ENCODE measurements around the gene TRABD.
"Not testable (repeated sequence)": the region's sequence is repeated elsewhere in the genome, so short reads cannot be mapped to it uniquely, and the experiment has no call there.

TRABD gene

DNA sequence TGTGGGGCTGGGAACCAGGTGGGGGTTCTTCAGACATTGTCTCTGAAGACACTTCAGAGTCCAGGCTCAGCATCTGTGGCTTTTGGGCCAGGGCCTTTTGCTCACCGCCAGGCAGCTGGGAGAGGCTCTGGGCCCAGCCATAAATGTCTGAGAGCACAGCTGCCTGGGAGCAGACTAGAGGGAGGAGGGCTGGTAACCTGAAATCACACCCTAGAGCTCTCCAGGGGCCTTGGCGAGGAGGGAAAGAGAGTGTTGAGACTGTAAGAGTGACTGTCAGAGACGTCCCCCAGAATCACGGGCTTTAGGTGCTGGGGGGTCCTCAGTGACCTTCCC lies 4.1 kb downstream of the TRABD start:
- DNase-seq, result no peak

- DNase-seq, result peak; percentile 73 to 80
These were observed 4.6 kb downstream of the TRABD start for GRCh38 chr22:50190182-50190940.

- peak; percentile 69 to 72 for DNase-seq
These were observed 5.4 kb downstream of the TRABD start for GRCh38 chr22:50190941-50191741.

- DNase-seq, result no peak
These were observed 6.9 kb downstream of the TRABD start for GRCh38 chr22:50192436-50193204.

GRCh38 chr22:50193621-50194020 lies 7.9 kb downstream of the TRABD start:
- no peak for DNase-seq

- no peak for DNase-seq
These were observed 8.5 kb downstream of the TRABD start for GRCh38 chr22:50194037-50194805.

DNA sequence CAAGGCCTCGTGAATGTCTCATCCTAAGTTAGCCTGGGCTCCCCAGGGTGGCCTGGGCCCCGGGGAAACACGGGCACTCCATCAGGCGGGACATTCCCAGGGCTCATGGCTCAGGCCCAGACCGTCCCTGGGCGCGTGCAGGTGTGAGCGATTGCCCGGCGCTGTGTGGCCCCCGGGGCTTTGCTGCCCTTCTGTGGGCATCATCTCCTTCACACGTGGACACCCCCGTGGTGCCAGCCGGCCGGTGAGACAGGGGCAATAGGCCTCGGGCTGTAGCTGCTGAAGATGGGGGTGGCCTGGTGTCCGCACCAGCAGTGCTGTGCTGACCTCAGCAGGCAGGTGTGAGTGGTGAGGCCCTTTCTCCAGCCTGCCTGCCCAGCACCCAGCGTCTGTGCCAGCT lies 10.5 kb downstream of the TRABD start:
- DNase-seq, result no peak

DNA sequence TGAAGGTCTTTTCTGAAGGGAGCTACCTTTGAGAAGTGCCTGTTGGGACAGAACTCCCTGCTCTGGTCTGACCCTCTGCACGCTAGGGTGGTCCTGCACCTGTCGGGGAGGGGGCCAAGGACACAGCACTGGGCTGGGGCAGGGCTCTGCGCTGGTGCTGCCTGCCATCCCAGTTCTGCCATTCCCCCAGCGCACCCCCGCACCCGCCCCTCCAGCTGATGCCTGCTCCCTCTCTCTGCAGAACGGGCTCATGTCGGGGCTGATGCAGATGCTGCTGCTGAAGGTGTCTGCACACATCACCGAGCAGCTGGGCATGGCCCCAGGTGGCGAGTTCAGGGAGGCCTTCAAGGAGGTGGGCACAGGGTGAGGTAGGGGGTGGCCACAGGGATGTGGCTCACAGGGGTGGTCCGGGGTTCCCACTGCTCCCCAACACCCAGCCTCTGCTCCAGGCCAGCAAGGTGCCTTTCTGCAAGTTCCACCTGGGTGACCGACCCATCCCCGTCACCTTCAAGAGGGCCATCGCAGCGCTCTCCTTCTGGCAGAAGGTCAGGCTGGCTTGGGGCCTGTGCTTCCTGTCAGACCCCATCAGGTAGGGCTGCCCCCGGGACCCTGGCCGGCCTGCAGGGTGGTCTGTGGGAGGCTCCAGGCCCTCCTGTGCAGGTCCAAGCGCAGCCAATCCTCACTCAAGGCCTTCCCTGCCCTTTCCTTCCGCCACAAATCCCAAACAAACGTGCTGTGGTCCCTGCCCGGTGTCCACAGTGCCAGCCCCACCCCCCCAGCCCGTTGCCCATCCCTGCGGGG lies 11.5 kb downstream of the TRABD start:
- DNase-seq, result no peak

- DNase-seq, result no peak
These were observed 12.3 kb downstream of the TRABD start for GRCh38 chr22:50197856-50198623.

- no peak for DNase-seq
These were observed 12.9 kb downstream of the TRABD start for GRCh38 chr22:50198624-50199017.

- DNase-seq, result no peak
These were observed 13.6 kb downstream of the TRABD start for GRCh38 chr22:50199251-50199721.

- DNase-seq, result no peak
These were observed 14.2 kb downstream of the TRABD start for GRCh38 chr22:50199829-50200460.

DNA sequence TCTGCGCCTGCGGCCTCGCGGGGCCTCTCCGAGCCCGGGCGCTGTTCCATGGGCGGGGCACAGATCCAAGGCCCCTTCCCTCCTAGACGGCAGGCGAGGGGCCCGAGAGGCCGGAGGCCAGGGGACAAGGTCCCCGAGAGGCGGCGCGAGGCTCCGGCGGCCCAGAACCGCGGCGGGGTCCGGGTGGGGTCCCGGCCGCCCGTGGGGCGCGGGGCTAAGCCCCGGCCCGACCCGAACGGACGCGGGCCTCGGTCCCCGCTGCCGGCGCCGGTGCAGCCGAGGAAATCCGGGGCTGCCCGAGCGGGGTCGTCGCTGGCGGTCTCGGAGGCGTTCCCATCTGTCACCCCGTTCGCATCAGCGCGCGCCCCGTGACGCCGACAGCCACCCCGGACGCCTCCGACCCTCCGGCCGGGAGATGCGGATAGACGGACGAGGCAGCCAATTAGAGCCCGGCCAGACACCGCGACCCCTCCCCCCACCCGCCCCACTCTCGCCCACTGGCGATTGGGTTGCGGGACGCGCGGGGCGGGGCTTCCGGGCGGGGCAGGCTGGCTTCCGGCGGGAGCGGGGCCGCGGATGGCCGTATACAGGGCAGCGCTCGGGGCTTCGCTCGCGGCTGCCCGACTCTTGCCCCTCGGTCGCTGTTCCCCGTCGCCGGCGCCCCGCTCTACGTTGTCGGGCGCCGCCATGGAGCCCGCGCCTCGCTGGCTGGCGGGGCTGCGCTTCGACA lies 14.9 kb downstream of the TRABD start, which contains the start of gene SELENOO:
TSS of gene SELENOO (plus strand) at position 551 of the 730 bp plus-strand sequence. CDS start at position 577, 26 bp downstream.
- peak; percentile 94 to 95 for DNase-seq

- DNase-seq, result peak in 1 of 2 donors; percentile 25
These were observed 15.7 kb downstream of the TRABD start for GRCh38 chr22:50201191-50202129.

GRCh38 chr22:50202130-50202666 lies 16.5 kb downstream of the TRABD start:
- DNase-seq, result no peak

DNA sequence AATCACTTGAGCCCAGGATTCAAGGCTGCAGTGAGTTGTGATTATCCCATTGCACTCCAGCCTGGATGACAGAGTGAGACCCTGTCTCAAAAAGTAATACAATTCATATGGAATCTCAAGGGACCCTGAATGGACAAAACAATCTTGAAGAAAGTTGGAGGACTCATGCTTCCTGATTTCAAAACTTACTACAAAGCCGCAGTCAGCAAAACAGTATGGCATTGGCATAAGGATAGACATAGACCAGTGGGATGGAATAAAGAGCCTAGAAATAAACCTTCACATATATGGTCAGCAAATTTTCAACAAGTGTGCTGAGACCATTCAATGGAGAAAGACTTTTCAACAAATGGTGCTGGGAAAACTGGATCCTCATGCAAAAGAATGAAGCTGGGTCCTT lies 17.6 kb downstream of the TRABD start:
- no peak for DNase-seq

DNA sequence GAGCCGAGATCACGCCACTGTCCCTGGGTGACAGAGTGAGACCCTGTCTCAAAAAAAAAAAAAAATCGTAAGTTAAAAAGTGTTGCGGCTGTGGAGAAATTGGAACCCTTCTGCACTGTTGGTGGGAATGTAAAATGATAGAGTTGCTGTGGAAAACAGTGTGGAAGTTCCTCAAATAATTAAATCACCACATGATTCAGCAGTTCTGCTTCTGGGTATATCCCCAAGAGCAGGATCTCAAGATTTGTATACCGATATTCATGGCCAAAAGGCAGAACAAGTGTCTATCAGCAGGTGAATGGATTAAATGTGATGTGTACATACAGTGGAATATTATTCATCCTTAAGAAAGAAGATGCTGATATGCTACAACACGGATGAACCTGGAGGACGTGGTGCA lies 18.9 kb downstream of the TRABD start:
- no peak for DNase-seq

GRCh38 chr22:50204998-50205397 lies 19.3 kb downstream of the TRABD start:
- not testable (repeated sequence) for DNase-seq
